T-helper 2 cell treated with Interferon-gamma antibody and Interleukin-4, amounts not matched to agents 100 ng/mL and 5 ng/mL, for 36 hours (primary cell): ENCODE results near the gene OR51B2. TPM values are rescaled to one million over a fixed set of nuclear protein-coding genes. Genes with fewer than 3 reads are reported as not detected.
"Not testable (repeated sequence)": the region's sequence is repeated elsewhere in the genome, so short reads cannot be mapped to it uniquely, and the experiment has no call there.

Source experiments
- intact Hi-C: fragments of 100-400 bp; cut with micrococcal nuclease; formaldehyde crosslinking; loops from one replicate; pipeline ENCODE4 v1.15.1; 2023
- total RNA-seq: library from RNA; stranded (reverse); gene quantifications from 2 replicates; pipeline ENCODE4 v1.2.3, GENCODE V29; 2022

OR51B2 gene
- total RNA-seq, 1 donor from 2014 or later, result not detected

DNA sequence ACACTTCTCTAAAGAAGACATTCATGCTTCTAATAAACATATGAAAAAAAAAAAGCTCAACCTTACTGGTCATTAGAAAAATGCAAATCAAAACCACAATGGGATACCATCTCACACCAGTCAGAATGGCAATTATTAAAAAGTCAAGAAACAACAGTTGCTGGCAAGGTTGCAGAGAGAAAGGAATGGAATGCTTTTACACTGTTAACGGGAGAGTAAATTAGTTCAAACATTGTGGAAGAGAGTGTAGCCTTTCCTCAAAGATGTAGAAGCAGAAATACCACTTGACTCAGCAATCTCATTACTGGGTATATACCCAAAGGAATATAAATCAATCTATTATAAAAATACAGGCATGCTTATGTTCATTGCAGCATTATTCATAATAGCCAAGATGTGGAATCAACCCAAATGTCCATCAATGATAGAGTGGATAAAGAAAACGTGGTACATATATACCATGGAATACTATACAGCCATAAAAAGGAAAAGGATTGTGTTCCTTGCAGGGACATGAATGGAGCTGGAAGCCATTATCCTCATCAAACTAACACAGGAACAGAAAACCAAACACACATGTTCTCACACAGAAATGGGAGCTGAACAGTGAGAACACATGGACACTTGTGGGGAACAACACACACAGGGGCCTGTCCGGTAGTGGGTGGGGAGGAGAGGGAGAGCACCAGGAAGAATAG, 10.6 kb downstream of the OR51B2 start:
- intact Hi-C loops, result not testable (repeated sequence)

DNA sequence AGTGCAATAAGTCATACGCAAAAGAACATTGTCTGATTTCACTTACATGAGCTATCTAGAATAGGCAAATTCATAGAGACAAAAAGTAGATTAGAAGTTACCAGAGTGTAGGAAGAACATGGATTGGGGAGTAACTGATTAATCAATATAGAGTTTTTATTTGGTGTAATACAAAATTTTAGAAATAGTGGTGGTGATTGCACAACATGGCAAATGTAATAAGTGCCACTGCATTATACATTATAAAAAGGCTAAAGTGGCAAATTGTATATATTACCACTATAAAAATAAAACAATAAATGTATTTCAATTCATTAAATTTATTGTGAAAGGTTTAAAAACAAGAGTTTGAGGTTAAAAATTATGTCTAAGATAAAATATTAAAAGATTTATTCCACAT, 13.7 kb downstream of the OR51B2 start:
- intact Hi-C loops, result no loop called here

DNA sequence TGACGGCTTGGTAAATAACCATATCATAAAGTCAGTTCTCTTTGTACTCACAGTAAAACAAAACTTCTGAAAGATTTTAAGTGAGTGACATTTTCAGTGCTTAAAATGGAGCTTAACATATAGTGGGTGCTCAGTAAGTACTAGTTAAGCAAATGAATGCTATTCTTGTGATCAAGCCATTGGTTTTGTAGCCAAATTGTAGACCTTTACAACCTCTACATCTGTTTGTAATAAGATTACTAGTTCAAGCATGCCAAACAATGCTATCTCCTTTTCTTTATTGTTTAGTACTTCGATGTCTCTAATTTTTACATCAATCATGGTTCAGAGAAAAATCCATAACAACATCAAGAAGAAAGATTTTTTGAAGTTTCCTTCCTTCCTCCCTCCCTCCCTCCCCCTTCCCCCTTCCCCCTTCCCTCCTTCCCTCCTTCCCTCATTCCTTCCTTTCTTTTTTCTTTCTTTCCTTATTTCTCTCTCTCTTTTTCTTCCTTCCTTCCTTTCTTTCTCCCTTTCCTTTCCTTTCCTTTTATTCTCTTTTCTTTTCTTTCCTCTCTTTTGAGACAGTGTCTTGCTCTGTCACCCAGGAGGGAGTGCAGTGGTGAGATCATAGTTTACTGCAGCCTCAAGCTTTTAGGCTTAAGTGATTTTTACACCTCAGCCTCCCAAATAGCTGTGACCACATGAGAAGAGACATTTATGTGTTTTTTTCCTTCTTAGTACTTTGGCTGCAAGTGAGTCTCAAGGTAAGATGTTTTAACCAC, 16.7 kb downstream of the OR51B2 start:
- intact Hi-C loops, result no loop called here

DNA sequence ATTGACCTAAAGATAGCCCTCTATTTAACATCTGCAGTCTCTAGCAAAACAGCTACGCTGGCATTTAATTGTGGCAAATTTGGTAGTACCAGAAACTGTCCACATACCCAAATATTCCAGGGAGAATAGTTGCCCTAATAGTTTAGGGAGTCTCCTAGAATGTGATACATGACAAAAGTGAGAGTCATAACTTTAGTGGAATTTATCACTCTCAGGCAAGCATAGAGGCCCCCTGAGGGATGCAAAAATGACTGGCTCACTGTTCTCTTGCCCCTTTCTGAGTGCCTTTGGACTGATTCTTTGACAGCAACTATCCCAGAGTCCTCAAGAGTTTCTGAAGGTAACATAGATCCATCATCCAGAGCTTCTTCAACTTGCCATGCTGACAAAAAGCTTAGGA, 20.1 kb downstream of the OR51B2 start:
- intact Hi-C loops, result no loop called here

DNA sequence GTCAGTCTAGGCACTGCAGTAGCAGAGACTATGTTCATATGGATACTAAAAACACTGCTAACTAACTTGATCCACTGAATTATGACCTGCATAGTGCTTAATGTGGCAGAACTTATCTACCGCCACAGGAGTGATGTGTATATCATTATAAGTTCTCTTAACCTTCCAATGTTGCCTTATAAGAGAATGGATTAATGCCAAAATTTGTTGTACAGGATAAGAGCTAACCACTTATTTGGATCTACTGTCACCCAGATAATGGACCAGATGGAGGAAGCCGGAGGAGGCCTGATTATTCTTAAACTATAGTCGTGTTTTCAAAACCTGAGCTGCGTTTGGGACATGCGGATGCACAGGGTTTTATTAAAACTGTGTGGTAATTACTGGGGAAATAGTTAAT, 20.5 kb downstream of the OR51B2 start:
- intact Hi-C loops, result no loop called here

DNA sequence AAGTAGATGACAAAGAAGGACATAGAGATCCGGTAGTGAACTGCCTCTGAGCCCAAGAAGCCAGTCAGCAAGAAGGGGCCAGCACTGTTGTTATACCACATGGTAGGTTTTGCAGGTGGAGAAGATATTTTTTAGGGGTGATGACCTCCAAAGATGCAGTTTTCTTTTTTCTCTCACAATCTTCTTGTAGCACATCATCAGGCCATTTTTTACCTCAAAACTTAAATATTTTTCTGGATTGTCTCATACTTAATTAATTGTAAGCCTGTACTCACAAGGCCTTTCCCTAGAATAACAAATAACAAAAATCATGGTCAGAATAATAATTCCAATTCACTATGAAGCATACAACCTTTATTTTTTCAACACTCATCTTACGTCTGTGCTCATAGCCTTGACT, 22.3 kb downstream of the OR51B2 start, which contains the start of gene OR51B4:
TSS of gene OR51B4 (minus strand) at position 101 of the 400 bp plus-strand sequence. CDS start at position 101, 0 bp downstream.
- intact Hi-C loops, result no loop called here

DNA sequence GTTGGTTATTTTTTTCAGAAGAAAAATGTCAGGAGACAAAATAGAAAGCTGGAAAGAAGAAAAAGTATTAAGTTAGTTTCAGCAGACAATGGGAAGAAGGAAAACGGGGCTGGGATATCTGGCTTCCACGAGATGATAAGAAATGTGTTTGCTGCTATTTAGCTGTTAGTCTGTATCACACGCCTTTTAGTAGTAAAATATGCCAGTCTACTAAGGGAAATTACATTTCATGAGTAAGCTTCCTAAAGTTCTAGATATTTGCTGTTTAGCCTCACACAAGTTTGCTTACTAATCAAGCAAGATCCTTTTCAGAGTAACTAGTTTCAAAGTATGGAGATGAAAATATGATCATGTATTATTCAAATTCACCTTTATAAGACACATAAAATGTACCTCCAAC, 23.8 kb downstream of the OR51B2 start:
- intact Hi-C loops, result no loop called here

DNA sequence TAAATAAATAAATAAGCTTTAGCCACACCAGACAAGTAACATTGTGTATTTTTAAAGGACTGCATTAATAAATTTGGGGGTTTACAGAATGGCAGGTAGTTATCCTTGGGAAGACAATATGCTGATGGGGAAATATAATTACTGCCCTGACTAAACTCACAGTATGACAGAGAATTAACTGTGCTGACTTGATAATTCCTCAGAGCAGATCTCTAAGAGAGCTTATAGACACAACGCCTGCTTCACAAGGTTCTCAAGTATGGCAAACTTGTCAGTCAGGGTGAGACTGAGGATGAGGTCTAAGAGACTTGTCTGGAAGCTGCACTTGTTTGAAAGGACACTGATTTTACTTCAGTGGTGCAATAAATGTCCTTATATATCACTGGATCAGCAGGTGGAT, 25.6 kb downstream of the OR51B2 start:
- intact Hi-C loops, result no loop called here

DNA sequence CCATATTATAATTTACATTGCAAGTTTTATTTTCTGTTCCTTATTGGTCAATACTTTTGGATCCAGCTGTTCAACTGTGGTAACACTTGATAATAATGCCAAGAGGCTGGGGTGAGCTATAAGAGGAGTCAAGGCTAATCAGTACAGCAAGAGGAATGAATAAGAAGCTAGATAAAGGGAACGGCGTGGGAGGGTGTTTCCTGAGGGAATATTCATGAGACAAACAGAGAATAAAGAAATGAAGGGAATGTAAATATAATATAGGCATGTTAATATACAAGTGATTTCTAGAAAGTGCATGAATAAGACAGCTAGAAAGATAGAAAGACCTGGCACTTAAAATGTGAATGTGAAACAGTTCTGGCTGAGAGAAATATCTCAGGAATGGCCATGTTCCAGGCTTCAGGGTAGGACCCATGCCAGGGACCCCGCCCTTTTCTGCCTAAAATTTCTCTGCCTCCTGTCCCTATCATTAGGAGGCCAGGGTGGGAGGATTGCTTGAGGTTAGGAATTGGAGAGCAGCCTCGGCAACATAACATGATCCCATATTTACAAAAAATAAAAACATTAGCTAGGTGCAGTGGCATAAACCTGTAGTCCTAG, 26.3 kb downstream of the OR51B2 start:
- intact Hi-C loops, result no loop called here

DNA sequence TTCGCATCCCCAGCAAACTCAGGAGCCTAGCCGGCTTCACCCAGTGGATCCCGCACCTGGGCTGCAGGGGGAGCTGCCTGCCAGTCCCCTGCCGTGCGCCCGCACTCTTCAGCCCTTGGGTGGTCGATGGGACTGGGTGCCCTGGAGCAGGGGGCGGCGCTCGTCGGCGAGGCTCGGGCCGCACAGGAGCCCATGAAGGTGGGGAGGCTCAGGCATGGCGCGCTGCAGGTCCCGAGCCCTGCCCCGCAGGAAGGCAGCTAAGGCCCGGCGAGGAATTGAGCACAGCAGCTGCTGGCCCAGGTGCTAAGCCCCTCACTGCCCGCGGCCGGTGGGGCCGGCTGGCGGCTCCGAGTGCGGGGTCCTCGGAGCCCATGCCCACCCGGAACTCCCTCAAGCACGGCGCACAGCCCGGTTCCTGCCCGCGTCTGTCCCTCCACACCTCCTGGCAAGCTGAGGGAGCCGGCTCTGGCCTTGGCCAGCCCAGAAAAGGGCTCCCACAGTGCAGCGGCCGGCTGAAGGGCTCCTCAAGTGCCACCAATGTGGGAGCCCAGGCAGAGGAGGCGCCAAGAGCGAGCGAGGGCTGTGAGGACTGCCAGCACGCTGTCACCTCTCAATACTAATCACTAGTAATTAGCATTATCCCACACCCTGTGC, 29.6 kb downstream of the OR51B2 start:
- intact Hi-C loops, result not testable (repeated sequence)

DNA sequence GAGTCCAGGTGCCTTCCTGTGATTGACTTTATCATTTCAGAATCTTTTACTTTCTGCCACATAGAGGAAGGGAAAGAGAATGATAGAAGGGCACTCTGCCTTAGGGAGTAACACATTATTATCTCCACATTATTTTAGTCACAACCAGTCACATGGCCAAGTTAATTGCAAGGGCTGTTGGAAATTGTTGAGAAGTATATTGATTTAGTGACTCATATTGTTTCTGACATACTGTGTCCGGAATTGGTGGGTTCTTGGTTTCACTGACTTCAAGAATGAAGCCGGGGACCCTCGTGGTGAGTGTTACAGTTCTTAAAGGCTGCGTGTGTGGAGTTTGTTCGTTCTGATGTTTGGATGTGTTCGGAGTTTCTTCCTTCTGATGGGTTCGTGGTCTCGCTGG, 31.1 kb downstream of the OR51B2 start:
- intact Hi-C loops, result no loop called here

DNA sequence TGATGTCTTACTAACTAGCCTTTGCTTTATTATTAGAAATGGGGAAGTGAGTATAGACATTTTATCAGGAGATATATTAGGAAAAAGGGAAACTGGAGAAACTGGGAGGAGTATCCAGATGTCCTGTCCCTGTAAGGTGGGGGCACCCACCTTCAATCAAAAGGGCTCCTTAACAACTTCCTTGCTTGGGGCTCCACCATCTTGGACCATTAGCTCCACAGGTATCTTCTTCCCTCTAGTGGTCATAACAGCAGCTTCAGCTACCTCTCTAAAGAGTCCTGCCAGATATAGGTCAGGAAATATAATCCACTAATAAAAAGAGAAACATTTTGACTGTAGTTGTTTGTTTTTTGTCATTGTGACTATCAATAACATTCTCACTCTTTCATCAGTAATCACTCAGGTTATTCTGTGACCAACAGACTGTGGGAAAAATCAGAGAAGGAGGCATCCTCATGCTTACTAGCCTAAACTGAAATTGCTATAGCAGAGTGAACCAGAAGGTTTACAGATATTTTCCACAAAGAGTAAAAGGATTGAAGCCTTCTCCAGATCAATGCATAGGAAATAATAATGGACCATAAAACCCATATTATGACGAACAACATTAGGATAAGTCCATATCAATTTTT, 32.8 kb downstream of the OR51B2 start:
- intact Hi-C loops, result loop anchor here (1.0 kb wide), 1 partner anchor 167 kb away; no protein-coding TSS in a partner anchor

DNA sequence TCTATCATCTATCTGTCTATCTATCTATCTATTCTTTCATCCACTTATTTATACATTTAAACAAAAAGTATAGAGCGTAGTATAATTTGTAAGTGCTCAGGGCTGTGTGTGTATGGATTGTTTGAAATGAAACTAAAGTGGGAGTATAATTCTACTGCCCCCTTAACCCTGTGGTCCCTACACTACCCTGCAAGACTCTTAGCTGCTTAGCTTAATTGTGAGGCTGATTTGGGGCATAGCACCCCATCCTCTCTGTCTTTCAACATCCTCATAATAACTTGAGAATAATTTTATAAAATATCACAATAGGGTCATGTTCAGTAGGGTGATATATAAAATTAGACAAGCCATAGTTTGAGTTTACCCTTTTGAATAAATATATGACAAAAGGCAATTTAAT, 34.0 kb downstream of the OR51B2 start:
- intact Hi-C loops, result no loop called here

DNA sequence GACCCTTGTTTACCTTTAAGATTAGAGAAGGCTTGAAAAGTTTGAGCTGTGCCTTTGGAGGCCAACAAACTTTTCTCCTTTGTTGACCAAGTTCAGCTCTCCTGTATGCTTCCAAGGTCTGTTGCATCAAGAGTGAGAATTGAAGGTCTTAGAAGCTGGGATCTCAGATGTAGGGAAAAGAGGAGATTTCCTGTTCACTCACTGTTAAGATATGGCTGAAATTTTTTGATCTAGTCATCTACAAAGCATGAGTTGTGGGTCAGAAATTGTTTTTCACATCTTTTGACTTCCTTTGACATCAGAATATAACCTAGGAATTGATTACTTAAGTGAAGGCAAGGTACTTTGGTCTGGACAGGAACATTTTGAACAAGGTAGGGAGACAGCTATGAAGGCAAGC, 34.4 kb downstream of the OR51B2 start:
- intact Hi-C loops, result no loop called here

DNA sequence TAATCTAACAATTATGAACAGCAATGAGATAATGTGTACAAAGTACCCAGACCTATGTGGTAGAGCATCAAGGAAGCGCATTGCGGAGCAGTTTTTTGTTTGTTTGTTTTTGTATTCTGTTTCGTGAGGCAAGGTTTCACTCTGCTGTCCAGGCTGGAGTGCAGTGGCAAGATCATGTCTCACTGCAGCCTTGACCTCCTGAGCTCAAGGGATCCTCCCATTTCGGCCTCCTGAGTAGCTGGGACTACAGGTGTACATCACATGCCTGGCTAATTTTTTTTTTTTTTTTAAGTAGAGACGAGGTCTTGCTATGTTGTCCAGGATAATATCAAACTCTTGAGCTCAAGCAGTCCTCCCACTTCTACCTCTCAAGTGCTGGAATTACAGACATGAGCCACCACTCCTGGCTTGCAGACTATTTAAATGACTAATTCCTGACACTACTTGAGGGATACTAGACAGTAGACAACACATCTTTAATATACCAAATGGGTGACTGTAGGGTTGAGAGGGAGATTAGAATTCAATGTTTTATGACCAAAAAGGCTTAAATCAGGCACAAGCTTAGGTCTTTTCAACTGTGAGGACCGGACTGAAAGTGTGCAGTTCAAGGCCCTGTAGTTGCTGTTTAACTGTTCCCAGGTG, 35.1 kb downstream of the OR51B2 start:
- intact Hi-C loops, result no loop called here

DNA sequence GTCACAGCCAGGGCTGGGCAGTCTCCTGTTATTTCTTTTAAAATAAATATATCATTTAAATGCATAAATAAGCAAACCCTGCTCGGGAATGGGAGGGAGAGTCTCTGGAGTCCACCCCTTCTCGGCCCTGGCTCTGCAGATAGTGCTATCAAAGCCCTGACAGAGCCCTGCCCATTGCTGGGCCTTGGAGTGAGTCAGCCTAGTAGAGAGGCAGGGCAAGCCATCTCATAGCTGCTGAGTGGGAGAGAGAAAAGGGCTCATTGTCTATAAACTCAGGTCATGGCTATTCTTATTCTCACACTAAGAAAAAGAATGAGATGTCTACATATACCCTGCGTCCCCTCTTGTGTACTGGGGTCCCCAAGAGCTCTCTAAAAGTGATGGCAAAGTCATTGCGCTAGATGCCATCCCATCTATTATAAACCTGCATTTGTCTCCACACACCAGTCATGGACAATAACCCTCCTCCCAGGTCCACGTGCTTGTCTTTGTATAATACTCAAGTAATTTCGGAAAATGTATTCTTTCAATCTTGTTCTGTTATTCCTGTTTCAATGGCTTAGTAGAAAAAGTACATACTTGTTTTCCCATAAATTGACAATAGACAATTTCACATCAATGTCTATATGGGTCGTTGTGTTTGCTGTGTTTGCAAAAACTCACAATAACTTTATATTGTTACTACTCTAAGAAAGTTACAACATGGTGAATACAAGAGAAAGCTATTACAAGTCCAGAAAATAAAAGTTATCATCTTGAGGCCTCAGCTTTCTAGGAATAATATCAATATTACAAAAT, 35.8 kb downstream of the OR51B2 start:
- intact Hi-C loops, result no loop called here

DNA sequence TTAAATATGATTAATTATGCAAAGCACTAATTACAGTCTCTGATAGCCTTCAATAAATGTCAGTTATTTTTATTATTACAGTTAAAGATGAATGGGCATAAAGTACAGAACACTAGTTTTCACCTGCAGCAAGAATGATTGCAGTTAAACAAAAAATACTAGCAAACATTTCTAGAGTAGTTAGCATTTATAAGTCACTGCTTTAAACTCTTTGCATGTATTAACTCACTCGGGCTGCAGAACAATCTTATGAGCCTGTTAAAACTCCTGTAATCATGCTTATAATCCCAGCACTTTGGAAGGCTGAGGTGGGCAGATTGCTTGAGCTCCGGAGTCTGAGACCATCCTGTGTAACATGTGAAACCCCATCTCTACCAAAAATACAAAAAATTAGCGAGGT, 37.2 kb downstream of the OR51B2 start:
- intact Hi-C loops, result no loop called here

DNA sequence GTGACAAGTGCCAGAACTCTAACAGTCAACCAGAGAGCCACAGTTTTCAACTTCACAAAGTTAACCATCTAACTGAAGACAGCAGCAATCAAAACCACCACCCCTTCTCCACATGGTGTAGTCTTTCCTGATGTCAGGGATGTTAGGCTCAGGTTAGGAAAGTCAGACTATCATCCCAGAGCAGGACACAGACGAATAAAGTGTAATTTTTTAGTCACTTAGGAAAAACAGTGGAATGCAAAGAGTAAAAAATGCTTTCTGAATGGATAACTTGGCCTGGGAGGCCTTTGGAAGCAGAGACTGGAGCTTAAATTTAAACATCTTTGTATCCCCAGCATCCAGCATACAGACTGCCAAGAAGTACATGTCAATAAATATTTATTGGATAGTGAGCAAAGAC, 37.7 kb downstream of the OR51B2 start:
- intact Hi-C loops, result no loop called here

DNA sequence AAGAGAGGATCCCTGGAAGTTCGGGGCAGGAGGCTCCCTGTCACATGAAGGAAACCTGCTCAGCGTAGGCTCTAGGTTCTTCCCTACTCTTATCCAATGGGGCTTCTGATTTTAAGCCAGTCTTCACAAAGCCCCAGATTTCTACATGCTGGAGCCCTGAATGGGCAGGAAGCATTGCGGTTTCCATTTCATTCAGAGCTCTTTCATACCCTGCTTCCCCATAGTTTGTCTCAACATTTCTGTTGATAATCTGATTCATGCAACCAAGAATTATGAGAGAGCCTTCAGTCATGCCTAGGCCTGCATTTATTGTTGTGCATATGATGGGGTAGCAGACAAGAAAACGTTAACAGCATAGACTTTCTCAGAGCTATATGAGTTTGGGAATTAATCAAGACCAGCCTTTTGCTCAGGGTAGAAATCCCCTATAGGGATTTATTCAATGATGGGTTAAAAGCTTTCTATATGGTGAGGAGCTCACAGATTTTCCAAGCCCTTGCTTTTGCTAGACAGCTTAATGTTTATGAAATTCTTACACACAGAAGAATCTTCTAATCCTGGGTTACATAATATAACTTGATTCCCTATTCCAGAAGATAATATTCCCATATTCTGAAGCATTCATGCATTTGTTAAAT, 38.3 kb downstream of the OR51B2 start:
- intact Hi-C loops, result no loop called here

DNA sequence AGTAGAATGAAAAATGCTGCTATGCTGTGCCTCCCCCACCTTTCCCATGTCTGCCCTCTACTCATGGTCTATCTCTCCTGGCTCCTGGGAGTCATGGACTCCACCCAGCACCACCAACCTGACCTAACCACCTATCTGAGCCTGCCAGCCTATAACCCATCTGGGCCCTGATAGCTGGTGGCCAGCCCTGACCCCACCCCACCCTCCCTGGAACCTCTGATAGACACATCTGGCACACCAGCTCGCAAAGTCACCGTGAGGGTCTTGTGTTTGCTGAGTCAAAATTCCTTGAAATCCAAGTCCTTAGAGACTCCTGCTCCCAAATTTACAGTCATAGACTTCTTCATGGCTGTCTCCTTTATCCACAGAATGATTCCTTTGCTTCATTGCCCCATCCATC, 39.5 kb downstream of the OR51B2 start:
- intact Hi-C loops, result no loop called here
